NOMO-1 treated with DMSO at 0.1 percent for 48 hours (cell line): ENCODE measurements around the gene ZNF804A.
"Not testable (repeated sequence)": the region's sequence is repeated elsewhere in the genome, so short reads cannot be mapped to it uniquely, and the experiment has no call there.

Source experiments
- DNase-seq: peaks from one replicate; lab custom pipeline; 2025; ENCODE audit not compliant: unreplicated experiment; lab: John Stamatoyannopoulos, UW

ZNF804A gene

DNA sequence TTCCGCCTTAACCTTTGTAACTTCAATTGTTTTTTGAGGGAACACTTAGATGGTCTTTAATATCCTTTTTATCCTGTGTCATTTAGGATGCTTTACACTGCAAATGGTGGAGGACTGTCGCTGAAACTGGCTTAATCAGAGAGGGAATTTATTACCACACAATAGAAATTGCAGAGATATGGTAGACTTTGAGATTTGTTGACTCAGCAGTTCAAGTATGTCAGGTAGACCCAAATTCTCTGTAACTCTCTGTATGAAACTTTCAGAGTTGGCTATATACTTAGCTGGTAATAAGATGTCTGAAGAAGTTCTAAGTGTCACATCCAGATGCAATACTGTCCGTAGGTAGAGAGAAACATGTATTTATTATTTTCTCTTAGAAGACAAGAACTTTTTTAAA lies 100.1 kb downstream of the ZNF804A start:
- no peak for DNase-seq

DNA sequence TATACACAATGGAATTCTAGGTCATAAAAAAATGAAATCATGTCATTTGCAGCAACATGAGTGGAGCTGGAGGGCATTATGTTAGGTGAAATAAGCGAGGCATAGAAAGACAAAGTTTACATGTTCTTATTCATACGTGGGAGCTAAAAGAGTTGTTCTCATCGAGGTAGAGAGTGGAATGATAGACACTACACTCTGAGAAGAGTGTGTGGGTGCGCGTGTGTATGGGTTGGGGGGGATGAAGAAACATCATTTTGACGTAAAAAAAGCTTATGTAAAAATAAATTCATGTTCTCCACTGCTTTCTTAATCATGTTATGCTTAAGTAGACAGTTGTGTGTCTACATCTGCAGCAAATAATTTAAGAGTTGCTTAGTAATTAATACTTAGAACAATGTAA lies 123.6 kb downstream of the ZNF804A start:
- no peak for DNase-seq

DNA sequence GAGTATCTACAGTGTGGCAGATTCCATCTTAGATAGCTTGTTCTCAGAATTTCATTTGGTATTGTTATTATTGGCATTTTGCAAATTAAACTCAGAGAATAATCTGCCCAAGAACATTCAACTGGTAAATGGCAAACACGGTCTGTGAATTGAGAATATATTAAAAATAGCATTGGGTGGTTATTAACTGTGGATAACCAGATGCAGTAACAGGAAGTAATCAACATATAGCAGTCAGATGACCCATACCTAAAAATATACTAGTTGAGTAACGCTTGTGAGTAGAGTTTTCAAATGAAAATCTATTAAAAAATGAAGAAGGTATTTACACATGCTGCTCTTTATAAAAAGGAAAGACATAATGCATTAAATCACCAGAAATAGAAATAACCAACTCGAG lies 129.5 kb downstream of the ZNF804A start:
- peak; percentile 12 for DNase-seq

DNA sequence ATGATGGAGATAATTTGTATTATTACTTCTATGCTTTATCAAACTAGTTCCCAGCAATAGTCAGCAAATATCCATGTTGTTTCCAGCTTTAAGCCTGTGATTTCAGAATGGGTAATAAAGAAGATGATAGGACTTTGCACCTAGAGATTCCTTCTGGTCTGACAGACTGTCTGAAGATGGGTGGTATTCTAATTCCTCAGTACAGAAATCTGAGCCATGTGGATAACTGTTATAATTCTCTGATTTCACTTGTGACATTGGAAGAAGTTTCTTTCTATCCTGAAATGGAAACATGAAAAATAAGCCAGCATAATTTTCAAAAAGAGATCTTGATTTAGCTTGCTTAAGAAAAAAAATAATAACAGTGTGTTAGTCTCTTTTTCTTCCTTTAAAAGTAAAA lies 130.1 kb downstream of the ZNF804A start:
- DNase-seq = no peak

DNA sequence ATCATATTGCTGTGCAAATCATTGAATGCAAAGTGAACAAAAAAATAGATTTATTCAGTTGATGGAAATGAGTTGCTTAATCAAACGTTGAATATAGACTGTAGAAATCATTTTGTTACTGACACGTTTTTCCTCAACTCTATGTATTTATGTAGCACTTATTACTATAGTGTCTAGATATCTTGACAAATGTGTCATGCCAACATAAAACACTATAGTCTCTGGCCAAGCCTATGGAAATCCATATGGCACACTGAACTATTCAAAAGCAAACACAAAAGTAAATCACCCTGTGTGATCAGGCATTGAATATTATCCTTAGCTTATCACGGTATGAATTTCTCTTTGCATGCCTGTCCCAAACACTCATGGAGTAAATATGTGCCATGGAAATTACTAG lies 131.3 kb downstream of the ZNF804A start:
- no peak for DNase-seq

DNA sequence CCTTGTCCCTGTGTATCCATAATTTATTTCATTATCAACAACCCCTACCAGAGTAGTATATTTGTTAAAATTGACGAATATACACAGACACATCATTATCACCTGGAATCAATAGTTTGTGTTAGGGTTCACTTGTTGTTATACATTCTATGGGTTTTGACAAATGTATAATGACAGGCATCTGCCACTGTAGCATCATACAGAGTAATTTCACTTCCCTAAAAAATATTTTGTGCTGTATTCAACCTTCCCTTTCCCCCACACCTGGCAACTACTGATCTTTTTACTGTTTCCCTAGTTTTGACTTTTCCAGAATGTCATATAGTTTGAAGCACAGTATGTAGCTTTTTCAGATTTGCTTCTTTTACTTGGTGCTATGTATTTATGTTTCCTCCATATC lies 132.0 kb downstream of the ZNF804A start:
- DNase-seq = no peak

DNA sequence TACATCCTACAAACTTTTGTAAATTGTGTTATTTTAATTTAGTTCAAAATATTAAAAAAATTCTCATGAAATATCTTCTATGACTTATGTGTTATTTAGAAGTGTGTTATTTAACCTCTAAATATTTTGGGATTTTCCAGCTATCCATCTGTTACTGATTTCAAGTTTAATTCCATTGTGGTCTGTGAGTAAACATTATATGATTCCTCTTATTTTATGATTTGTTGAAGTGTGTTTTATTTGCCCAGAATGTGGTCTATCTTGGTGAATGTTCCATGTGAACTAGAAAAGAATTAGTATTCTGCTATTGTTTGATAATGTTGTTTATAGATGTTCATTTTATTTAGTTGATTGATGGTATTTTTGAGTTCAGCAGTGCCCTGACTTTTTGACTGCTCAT lies 136.0 kb downstream of the ZNF804A start:
- DNase-seq = no peak

DNA sequence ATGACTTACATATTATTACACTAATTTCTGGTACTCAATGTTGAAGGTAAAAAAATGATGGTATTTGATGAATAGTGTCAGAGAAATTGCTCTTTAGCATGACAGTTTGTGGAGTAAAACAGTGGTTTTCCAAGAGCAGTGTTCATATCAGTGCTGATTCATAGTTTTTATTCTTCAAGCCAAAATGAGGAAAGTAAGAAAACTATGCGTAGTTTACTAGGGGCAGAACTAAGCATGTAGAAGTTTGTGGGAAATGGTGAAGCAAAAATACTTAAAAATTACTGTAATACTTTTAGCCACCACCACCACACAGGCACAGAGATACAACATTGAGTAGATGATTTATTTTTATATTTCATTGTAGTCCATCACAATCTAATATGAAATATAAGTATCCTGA lies 137.3 kb downstream of the ZNF804A start:
- DNase-seq = no peak

DNA sequence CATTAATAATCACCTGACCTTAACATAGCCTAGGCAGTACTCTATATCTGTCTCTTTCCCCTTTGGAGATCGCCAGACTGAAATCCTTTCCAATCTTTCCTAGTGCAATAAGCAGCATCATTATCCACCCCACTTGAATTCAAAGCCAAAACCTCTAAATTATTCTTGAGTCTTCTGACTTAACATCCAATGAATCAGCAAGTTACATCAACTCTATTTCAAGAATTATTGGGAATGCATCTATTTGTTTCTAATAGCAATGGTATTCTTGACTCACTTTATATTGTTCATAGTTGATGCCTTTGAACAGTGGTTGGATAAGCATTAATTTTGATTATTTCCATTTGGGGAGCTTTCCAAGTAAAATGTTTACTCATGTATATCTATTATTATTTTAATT lies 144.8 kb downstream of the ZNF804A start:
- no peak for DNase-seq

DNA sequence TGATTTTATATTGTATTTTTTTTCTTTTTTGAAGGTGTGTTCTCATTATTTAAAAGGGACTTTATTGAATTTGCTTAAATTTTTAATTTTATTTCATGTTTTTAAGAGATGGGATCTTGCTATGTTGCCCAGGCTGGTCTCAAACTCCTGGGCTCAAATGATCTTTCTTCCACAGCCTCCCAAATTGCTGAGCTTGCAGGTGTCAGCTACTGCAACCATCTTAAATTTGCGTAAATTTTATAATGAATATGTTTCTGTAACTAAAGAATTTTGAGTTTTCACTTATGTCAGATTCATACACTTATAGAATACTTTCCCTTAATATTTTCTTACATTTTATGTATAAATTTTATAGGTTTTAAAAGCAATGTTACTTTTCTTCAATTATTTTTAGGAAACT lies 157.8 kb downstream of the ZNF804A start:
- DNase-seq = no peak

DNA sequence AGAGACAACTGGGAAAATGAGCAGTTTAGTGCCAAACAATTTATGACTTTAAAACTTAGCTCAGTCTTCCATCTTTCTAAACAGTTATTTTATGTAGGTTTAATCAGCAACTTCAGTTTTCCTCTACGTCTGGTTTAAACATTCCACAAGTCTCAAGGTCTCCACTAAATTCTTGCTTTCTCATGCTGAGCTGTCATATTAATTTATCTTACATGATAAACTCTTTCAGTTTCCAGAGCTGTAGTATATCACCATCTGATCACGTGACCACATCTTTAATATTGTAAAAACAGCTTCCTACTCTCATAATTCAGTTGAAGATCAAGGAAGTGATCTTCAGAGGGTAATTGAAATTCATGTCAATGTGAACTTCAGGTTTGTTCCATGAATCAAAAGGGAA lies 158.6 kb downstream of the ZNF804A start:
- DNase-seq = no peak

DNA sequence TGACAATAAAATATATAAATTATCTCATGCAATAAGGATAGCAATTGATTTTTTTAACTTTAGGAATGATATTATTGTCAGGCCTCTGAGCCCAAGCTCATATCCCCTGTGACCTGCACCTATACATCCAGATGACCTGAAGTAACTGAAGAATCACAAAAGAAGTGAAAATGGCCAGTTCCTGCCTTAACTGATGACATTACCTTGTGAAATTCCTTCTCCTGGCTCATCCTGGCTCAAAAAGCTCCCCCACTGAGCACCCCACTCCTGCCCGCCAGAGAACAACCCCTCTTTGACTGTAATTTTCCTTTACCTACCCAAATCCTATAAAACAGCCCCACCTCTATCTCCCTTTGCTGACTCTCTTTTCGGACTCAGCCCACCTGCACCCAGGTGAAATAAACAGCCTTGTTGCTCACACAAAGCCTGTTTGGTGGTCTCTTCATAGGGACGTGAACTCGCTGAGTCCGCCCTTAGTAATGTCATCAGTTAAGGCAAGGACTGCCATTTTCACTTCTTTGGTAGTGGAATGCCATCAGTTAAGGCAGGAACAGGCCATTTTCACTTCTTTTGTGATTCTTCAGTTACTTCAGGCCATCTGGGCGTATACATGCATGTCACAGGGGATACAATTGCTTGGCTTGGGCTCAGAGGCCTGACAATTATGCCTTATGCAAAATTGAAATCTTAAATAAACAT lies 161.4 kb downstream of the ZNF804A start:
- not testable (repeated sequence) for DNase-seq

DNA sequence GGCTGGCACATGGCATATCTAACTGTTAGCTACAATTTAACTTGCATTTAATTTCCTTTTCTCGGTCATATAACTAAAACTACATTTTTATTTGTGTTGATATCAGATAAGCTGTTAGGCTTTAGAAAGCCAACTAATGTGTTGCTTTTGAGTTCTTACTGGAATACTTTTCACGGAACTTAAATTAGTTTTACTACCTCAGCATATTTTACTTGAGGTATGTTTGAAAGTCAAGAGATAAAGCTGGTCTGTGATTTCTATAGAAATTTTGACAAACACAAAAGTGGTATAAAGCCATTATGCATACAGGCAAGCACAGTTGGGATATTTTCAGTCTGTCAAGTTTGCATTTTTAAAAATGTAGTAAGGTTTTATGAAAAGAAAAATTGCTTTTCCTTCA lies 162.6 kb downstream of the ZNF804A start:
- no peak for DNase-seq

DNA sequence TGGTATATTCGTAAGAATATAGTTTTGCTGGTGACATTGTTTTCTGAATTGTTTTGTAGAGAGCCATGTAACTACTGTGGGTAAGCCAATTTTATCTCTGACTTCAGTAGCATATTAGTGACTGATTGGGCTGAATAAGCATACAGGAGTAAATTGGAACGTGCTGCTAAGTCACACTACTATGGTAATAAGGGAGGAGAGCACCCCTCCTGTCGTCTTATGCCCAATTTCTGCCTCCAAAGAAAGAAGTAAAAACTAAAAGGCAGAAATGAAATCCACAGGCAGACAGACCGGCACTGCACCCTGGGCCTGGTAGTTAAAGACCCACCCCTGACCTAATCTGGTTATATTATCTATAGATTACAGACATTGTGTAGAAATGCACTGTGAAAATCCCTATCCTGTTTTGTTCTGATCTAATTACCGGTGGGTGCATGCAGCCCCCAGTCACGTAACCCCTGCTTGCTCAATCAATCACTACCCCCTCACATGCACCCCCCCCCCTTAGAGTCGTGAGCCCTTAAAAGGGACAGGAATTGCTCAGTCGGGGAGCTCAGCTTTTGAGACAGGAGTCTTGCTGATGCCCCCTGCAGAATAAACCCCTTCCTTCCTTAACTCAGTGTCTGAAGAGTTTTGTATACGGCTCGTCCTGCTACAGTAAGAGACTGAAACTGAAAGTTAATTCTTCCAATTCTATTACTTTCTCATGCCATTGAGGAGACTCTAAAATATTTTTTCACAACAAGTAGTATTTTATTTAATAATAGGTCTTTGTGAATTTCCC lies 167.0 kb downstream of the ZNF804A start:
- DNase-seq = peak; percentile 16

DNA sequence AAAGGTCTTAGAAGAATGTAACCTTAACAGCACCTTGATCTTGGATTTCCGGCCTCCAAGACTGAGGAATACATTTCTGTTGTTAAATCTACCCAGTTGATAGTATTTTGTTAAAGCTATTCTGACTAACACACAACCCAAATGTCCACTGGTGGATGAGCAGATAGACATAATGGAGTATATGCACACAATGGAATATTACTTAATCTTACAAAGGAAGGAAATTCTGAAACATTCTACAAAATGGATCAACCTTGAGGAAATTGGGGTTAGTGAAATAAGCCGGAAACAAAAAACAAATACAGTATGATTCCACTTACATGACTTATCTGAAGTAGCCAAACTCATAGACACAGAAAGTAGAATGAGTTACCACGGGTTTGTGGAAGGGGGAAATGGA lies 168.7 kb downstream of the ZNF804A start:
- no peak for DNase-seq

DNA sequence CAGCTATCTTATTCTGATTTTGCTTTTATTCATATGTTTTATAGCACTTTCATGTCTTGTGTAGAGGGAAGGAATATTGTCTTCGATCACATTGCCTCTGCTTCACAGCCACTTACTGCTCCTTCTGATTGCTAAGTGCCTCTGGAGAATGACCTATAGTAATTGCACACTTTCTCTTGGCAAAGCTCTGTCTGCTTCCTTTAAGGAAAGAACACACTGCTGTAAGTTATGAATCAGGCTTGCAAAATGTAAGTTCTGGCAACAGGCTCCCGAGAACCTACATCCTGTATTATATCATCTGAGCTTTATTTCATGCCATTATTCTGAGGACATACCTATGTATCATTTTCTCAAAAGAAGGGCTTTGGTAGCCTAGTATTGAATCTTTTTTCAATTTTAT lies 170.7 kb downstream of the ZNF804A start:
- no peak for DNase-seq

DNA sequence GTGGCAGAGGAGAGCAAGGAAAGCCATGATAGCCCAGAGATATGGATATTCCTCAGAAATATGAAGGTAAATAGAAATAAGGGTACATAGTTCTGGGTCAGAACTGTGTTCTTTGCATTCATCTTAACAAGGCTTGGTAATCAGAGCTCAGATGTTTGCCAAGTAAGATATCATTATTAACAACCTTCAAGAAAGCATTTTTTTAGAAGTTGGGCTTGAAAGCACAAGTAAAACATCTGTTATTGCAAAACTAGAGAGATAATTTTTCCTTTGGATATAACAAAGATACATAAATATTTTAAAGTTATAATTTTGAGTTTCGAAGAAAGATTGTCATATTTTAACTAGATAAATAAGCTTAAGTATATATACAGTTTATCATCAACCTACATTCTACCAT lies 171.4 kb downstream of the ZNF804A start:
- no peak for DNase-seq

DNA sequence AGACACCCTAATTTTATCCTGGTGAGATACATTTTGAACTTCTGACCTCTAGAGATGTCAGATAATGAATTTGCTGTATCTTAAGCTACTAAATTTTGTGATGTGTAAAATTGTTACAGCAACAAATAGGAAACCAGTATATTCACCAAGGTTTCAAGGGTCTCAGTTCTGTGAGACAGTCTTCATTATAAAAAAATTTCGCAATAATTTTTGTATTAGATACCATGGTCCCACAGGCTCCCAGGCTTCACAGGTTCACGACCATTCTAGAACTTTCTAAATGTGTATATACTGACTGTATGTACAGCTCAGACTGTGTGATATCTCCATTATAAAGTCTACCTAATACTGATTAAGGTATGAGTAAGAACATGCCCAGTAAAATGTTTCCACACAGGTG lies 181.4 kb downstream of the ZNF804A start:
- DNase-seq = no peak

DNA sequence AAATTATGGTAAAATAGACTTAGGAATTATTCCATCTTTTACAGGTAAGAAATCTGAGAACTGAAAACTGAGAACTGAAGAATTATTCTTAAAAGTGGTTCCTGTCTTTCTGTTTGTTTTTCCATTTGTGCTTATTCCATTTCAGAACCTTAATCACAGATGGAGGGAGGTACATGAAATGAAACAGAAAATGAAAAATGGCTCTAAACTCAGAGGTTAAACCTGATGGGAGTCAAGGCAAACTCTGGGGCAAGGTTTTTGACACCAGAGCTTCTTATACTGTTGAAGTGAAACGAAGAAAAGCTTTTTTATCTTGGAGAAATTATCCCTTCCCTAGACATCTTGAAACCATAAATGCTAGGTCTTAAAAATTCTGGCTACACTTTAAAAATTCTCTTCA lies 182.1 kb downstream of the ZNF804A start:
- no peak for DNase-seq

DNA sequence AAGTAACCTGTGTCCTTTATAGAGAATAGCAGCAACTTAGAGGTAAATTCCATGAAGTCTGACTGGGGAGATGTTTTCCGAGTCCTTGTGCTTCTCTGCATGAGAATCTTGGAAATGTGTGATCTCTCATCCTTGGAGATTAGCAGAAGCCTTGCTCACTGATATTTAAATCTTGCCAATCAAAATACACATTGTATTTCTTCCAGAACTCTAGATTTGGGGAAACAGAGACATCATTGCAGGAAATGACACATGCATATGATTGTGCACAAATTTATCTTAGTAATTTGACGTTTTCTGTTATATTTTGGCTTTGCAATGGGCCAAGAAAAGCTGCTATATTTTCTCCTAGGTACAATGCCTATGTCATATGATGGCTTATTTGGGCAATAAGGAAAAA lies 182.6 kb downstream of the ZNF804A start:
- no peak for DNase-seq

DNA sequence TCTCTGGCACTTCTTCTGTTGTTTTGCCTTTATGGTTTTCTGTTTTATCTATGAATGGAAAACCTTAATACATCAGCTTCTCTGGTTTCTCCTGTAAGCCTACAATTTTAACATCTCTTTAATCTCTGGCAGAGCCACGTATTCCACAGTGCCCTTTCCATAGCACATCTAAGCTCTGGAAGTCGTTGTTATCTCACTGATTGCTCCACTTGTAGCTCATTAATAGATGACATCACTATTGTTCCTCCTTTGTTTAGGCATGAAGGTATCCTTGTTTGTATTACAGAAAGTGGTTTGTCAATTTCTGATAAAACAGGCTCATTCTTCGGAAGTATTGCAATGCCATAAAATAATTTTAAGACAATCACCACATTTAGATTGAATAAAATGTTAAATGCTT lies 185.2 kb downstream of the ZNF804A start:
- no peak for DNase-seq

DNA sequence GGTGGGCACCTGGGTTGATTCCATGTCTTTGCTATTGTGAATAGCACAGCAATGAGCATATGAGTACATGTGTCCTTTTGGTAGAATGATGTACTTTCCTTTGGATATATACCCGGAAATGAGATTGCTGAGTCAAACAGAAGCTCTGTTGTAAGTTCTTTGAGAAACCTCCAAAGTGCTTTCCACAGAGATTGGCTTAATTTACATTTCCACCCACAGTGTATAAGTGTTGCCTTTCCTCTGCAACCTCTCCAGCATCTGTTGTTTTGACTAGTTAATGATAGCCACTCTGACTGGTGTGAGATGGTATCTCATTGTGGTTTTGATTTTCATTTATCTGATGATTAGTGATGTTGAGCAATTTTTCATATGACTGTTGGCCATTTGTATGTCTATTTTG lies 194.8 kb downstream of the ZNF804A start:
- no peak for DNase-seq

DNA sequence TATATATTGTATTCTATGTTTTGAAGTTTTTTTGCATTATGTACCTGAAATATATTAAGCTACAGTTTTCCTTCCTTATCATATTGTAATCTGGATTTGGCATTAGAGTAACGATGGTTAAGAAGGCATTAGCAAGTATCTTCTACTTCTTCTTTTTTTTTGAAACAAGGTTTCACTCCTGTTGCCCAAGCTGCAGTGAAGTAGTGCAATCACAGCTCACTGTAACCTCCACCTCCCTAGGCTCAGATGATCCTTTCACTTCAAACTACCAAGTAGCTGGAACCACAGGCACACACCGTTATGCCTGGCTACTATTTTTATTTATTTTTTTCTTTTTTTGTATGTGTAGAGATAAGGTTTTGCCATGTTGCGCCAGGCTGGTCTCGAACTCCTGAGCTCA lies 201.1 kb downstream of the ZNF804A start:
- peak; percentile 9 for DNase-seq
